Measurements from ENCODE around the gene DHX15. TPM values are rescaled to one million over a fixed set of nuclear protein-coding genes. Genes with fewer than 3 reads are reported as not detected.

DHX15 gene
- total RNA-seq, 1 donor from 2014 or later: 154 TPM

DNA sequence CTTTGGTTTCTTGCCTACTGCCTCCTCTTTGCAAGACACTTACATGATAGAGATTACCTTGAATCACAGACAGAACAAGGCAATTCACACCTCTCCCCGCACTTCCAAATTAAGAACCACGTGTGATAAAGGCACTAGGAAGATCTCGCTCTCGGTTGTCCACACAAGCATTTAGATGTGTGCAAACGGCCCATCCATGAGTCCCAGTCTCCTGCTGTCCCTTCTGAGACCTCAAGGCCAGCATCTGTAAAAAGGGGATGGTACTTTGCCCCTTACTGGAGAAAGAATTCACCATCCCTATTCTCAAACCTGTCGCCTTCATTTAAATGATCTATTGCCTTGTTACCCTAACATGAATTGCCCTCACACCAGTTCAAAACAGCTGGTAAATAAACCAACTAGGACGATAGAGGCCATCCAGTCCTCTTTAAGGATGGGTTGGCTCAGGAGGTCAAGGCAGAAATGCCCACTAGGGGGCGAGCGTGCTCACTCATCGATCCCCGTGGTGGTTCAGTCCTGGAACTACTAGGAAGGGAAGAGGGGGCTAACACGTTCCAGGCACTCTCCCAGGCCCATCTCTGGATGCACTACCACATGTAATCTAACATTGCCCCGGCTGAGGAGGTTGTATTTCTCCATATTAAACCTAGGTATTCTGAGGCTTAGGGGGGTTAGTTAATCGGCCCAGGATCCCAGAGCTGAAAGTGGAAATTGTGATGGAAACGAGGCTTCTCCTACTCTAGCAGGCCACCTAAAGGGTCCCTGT, 95.8 kb downstream of the DHX15 start:
- H3K27ac Mint-ChIP-seq (ENCODE audit: unreplicated experiment): no peak overlapping the region
- no peaks in the 10 kb centered on the region for H3K36me3 Mint-ChIP-seq (ENCODE audit: low read depth, unreplicated experiment)
- H3K27me3 Mint-ChIP-seq (ENCODE audit: unreplicated experiment): peaks cover 8% of the 10 kb centered on the region
- H3K9me3 Mint-ChIP-seq (ENCODE audit: unreplicated experiment): no peaks in the 10 kb centered on the region
- H3K4me1 Mint-ChIP-seq (ENCODE audit: unreplicated experiment): peaks cover 3% of the 10 kb centered on the region
- TF ChIP-seq, protein P1, sequence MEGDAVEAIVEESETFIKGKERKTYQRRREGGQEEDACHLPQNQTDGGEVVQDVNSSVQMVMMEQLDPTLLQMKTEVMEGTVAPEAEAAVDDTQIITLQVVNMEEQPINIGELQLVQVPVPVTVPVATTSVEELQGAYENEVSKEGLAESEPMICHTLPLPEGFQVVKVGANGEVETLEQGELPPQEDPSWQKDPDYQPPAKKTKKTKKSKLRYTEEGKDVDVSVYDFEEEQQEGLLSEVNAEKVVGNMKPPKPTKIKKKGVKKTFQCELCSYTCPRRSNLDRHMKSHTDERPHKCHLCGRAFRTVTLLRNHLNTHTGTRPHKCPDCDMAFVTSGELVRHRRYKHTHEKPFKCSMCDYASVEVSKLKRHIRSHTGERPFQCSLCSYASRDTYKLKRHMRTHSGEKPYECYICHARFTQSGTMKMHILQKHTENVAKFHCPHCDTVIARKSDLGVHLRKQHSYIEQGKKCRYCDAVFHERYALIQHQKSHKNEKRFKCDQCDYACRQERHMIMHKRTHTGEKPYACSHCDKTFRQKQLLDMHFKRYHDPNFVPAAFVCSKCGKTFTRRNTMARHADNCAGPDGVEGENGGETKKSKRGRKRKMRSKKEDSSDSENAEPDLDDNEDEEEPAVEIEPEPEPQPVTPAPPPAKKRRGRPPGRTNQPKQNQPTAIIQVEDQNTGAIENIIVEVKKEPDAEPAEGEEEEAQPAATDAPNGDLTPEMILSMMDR (IDR thresholded peaks at IDR 0.05; ENCODE audit: unreplicated experiment): peak; percentile 88
- peak; percentile 87 for DNase-seq (ENCODE audit: low spot score)
- no peak overlapping the region for H3K4me3 Mint-ChIP-seq (ENCODE audit: unreplicated experiment)

DNA sequence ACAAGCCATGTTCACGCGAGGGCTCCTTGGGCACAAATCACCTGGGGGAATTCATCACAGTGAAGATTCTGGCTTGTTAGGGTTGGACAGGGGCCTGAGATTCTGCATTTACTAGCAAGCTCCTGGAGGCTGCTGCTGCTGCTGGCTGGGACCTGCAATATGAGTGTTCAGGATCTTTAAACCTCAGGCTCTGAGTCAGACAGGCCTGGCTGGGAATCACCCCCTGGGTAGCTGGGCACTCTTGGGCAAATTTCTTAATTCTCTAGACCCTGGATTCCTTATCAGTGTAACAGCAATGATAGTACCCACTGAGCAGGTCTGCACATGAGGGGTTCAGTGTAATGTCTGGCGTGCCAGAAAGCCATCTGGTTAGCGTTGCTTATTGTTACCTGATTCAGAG, 101.5 kb downstream of the DHX15 start:
- Mint-ChIP-seq H3K4me1 (ENCODE audit: unreplicated experiment) (peaks cover 3% of the 10 kb centered on the region), H3K27me3 (ENCODE audit: unreplicated experiment) (peaks cover 2% of the 10 kb centered on the region), H3K9me3 (ENCODE audit: unreplicated experiment) (no peaks in the 10 kb centered on the region), H3K27ac (ENCODE audit: unreplicated experiment) (no peak overlapping the region), H3K36me3 (ENCODE audit: low read depth, unreplicated experiment) (no peaks in the 10 kb centered on the region), H3K4me3 (ENCODE audit: unreplicated experiment) (no peak overlapping the region)
- TF ChIP-seq, protein P1 (IDR thresholded peaks at IDR 0.05; ENCODE audit: unreplicated experiment): no peak
- DNase-seq (ENCODE audit: low spot score): no peak

DNA sequence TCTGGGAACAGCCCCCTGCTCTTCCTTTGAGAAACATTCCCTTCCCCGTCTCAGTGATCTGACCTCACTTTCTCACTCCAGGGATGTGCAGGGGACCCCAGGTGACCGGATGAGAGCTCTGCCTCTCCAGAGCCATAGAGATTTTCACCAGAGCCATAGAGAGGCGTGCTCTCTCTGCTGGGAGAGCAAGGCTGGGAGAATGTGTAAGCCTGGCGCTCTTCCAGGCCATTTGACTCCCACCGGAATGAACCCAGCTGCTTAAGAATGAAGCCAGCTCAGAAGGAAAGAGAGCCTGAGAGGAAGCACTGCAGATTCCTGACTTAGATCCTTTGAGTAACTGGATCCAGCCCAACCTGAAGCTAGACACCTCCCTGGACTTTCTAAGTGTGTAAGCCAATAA, 106.4 kb downstream of the DHX15 start:
- Mint-ChIP-seq H3K4me1 (ENCODE audit: unreplicated experiment) (peaks cover 9% of the 10 kb centered on the region), H3K4me3 (ENCODE audit: unreplicated experiment) (no peak overlapping the region), H3K27ac (ENCODE audit: unreplicated experiment) (no peak overlapping the region), H3K9me3 (ENCODE audit: unreplicated experiment) (no peaks in the 10 kb centered on the region), H3K27me3 (ENCODE audit: unreplicated experiment) (peaks cover 4% of the 10 kb centered on the region), H3K36me3 (ENCODE audit: low read depth, unreplicated experiment) (peaks cover 4% of the 10 kb centered on the region)
- TF ChIP-seq, protein P1 (IDR thresholded peaks at IDR 0.05; ENCODE audit: unreplicated experiment): no peak
- no peak for DNase-seq (ENCODE audit: low spot score)

Small RNA genes lying within 50 kb of the gene (microRNA-seq; reads per million reads assigned to microRNA genes)
- 0.35 reads per million for gene MIR573 (ENCODE audit: unreplicated experiment)

Other genes with a start within 250 kb of the DHX15 start
- gene SOD3, start 211.0 kb upstream of the DHX15 start, total RNA-seq (ENCODE audit: unreplicated experiment): 1.6 TPM